HepG2 (cell line): ENCODE measurements around the gene ATL2. TPM values are rescaled to one million over a fixed set of nuclear protein-coding genes. Genes with fewer than 3 reads are reported as not detected.

ENCODE experiments used
- ATAC-seq: fragments of 200-7000 bp; cut with Tn5 transposase; 3 replicates; pipeline ENCODE4 v1.9.1; 2020; ENCODE audit warnings: mild to moderate bottlenecking, moderate library complexity
- BruUV-seq: library from RNA; stranded (reverse); fragments of 400-500 nt; replicated peaks from 2 replicates; lab custom pipeline; 2021; lab: Mats Ljungman, UMichigan
- CTCF ChIA-PET: fragments of 300-600 bp; formaldehyde crosslinking; extraction: SDS; loops from one replicate; lab custom pipeline; 2021; ENCODE audit warnings: low total read pairs, inconsistent platforms, low intra/inter-chr PET ratio; lab: Yijun Ruan, JAX
- POLR2A ChIA-PET: fragments of 350-600 bp; sonication (Branson Sonifier 250); formaldehyde crosslinking; loops from one replicate; lab custom pipeline; 2020; ENCODE audit warnings: antibody characterized with exemption, inconsistent platforms; lab: Yijun Ruan, JAX
- DNase-seq: peaks from one replicate; pipeline ENCODE4 v3.0.0-alpha.2; 2015; ENCODE audit warnings: low spot score
- FAIRE-seq: peaks from 3 replicates; lab custom pipeline; 2011; peaks lifted over from hg19 to GRCh38; lab: Jason Lieb, UNC
- H2AFZ ChIP-seq: one replicate; pipeline ENCODE4 v1.6.1; 2011; ENCODE audit warnings: low read length, inconsistent platforms
- H3K27ac ChIP-seq: fragments of 300-600 bp; 3 replicates; pipeline ENCODE4 v1.8.0; 2011; ENCODE audit warnings: mixed run types, mild to moderate bottlenecking, mixed read lengths, low read length, inconsistent platforms; ENCODE audit not compliant: insufficient read depth; ENCODE audit errors: extremely low read length
- H3K27me3 ChIP-seq, 2 experiments: fragments of 200-600 bp in 1 of 2; 2 replicates in 1 of 2; 3 replicates in 1 of 2; pipeline versions ENCODE4 v1.6.0 to v1.8.0; 2011; ENCODE audit warnings: low read length in 2 of 2, mild to moderate bottlenecking in 2 of 2, moderate library complexity in 2 of 2, inconsistent platforms in 1 of 2; ENCODE audit not compliant: insufficient read depth in 2 of 2, control insufficient read depth in 1 of 2
- H3K36me3 ChIP-seq, 2 experiments: fragments of 200-600 bp in 1 of 2; replicated peaks in 1 of 2; 2 replicates in 1 of 2; 3 replicates in 1 of 2; pipeline versions ENCODE4 v1.5.1 to v1.8.0; 2011; ENCODE audit warnings: low read length in 2 of 2, inconsistent platforms in 1 of 2; ENCODE audit not compliant: insufficient read depth in 2 of 2, control insufficient read depth in 1 of 2
- H3K4me1 ChIP-seq: 2 replicates; pipeline ENCODE4 v1.5.1; 2012; ENCODE audit warnings: low read length, inconsistent platforms; ENCODE audit not compliant: insufficient read depth
- H3K4me2 ChIP-seq: 2 replicates; pipeline ENCODE4 v1.6.0; 2011; ENCODE audit warnings: low read depth, low read length, inconsistent platforms
- H3K4me3 ChIP-seq, 3 experiments: fragments of 200-600 bp in 1 of 3; sonication (generic), shearing (Covaris generic) in 1 of 3; replicated peaks in 1 of 3; 2 replicates each; pipeline ENCODE4 v1.5.1; 2011 to 2016; ENCODE audit warnings: low read length in 3 of 3, inconsistent platforms in 2 of 3, low read depth in 2 of 3, mild to moderate bottlenecking in 2 of 3, control low read depth in 1 of 3, mixed read lengths in 1 of 3; ENCODE audit not compliant: insufficient read depth in 1 of 3
- H3K79me2 ChIP-seq: one replicate; pipeline ENCODE4 v1.6.1; 2011; ENCODE audit warnings: low read length, inconsistent platforms; ENCODE audit not compliant: insufficient read depth
- H3K9ac ChIP-seq: 2 replicates; pipeline ENCODE4 v1.6.0; 2011; ENCODE audit warnings: mild to moderate bottlenecking, low read depth, low read length, inconsistent platforms; ENCODE audit not compliant: insufficient read depth
- H3K9me3 ChIP-seq: 2 replicates; pipeline ENCODE4 v1.5.1; 2012; ENCODE audit warnings: mild to moderate bottlenecking, low read length
- H4K20me1 ChIP-seq: 2 replicates; pipeline ENCODE4 v1.6.0; 2011; ENCODE audit warnings: inconsistent platforms, mild to moderate bottlenecking, low read length, moderate library complexity; ENCODE audit not compliant: insufficient read depth
- HOMEZ ChIP-seq: IDR thresholded peaks from 2 replicates; pipeline ENCODE4 v1.6.1; 2016; ENCODE audit warnings: low read depth
- JUND ChIP-seq: sonication (generic); formaldehyde crosslinking; IDR thresholded peaks from 2 replicates; pipeline ENCODE4 v1.8.0; 2022; ENCODE audit warnings: mild to moderate bottlenecking, missing genetic modification reagents
- POGZ ChIP-seq: sonication (generic); formaldehyde crosslinking; IDR thresholded peaks from 2 replicates; pipeline ENCODE4 v1.4.0; 2020; ENCODE audit warnings: mild to moderate bottlenecking, missing genetic modification reagents
- REXO4 ChIP-seq: sonication (generic); formaldehyde crosslinking; IDR thresholded peaks from 2 replicates; pipeline ENCODE4 v1.8.0; 2022; ENCODE audit warnings: missing genetic modification reagents, mild to moderate bottlenecking, borderline replicate concordance
- SP2 ChIP-seq: sonication (generic); formaldehyde crosslinking; IDR thresholded peaks from 2 replicates; pipeline ENCODE4 v1.5.1; 2020; ENCODE audit warnings: mild to moderate bottlenecking, missing genetic modification reagents
- TBX2 ChIP-seq: sonication (generic); formaldehyde crosslinking; IDR thresholded peaks from 2 replicates; pipeline ENCODE4 v1.5.0; 2020; ENCODE audit warnings: missing genetic modification reagents, mild to moderate bottlenecking, borderline replicate concordance
- ZMAT5 ChIP-seq: sonication (generic); formaldehyde crosslinking; IDR thresholded peaks from 2 replicates; pipeline ENCODE4 v1.5.0; 2020; ENCODE audit warnings: mild to moderate bottlenecking, low read depth, missing genetic modification reagents, borderline replicate concordance
- ZNF484 ChIP-seq: sonication (generic); formaldehyde crosslinking; IDR thresholded peaks from 2 replicates; pipeline ENCODE4 v1.5.1; 2020; ENCODE audit warnings: mild to moderate bottlenecking, low read depth, missing genetic modification reagents, borderline replicate concordance
- WGBS: methylation state at CpG from one replicate; pipeline ENCODE4 v1.1.6; 2017; ENCODE audit warnings: low lambda C conversion rate; 5-methylcytosine and 5-hydroxymethylcytosine counted together
- in situ Hi-C: cut with HindIII; loops from 2 replicates; pipeline ENCODE4 v1.10.0; 2017; ENCODE audit warnings: low pct_unique_long_range_greater_than_20kb; ENCODE audit not compliant: extremely low pct_ligation_motif_present
- intact Hi-C: fragments of 100-400 bp; cut with micrococcal nuclease; formaldehyde crosslinking; loops from one replicate; pipeline ENCODE4 v1.10.0; 2022; ENCODE audit not compliant: unreplicated experiment
- polyA plus RNA-seq, 8 experiments: library from polyadenylated mRNA; depleted of rRNA in 3 of 8; stranded (reverse) in 7 of 8; unstranded in 1 of 8; fragments of >200 nt; fragmentation: Illumina TruSeq in 4 of 8; extraction: Trizol in 4 of 8; gene quantifications; 2 replicates each; pipeline versions ENCODE4 v1.2.1 to v1.2.3, GENCODE V29; 2011 to 2016; ENCODE audit warnings: low read depth in 4 of 8, missing spikeins in 1 of 8, mixed read lengths in 1 of 8; ENCODE audit not compliant: insufficient read depth in 1 of 8
- total RNA-seq, 5 experiments: library from RNA; depleted of rRNA; stranded (reverse); fragments of >200 nt; fragmentation: Illumina TruSeq; extraction: Trizol; gene quantifications; 2 replicates each; pipeline ENCODE4 v1.2.3, GENCODE V29; 2016; ENCODE audit warnings: low read depth in 1 of 5

The ATL2 gene
- total and polyA plus RNA-seq, 2 of the 13 experiments (the other 11 are each of a cell fraction or from before 2014, with no cell fraction given): 56.5 to 119 TPM

GRCh38 chr2:38301969-38302702 lies 74.9 kb downstream of the ATL2 start:
- TF ChIP-seq JUND (no peak), SP2 (CRISPR knock-in tag) (no peak), ZNF484 (CRISPR knock-in tag) (no peak), HOMEZ (CRISPR knock-in tag) (no peak), POGZ (no peak), ZMAT5 (CRISPR knock-in tag) (no peak), REXO4 (no peak), TBX2 (CRISPR knock-in tag) (0 out of 2 replicates have a peak, but pooled peaks have one; percentile 24)
- no peak for DNase-seq
- in situ Hi-C loops: loop anchor here (25.0 kb wide), 1 partner anchor 435 kb away; no protein-coding TSS in a partner anchor
- no peak overlapping the region for H3K27ac ChIP-seq
- intact Hi-C loops: no loop called here
- no peak for FAIRE-seq
- peak; percentile 46 for ATAC-seq
- peaks cover 6% of the 10 kb centered on the region for H3K79me2 ChIP-seq
- 91% methylated on average over 3 of the region's 3 CpGs for WGBS
- H3K4me2 ChIP-seq: no peak overlapping the region
- ChIA-PET POLR2A (no interaction called here), CTCF (no interaction called here)
- H3K9ac ChIP-seq: no peak overlapping the region
- H3K9me3 ChIP-seq: no peaks in the 10 kb centered on the region
- no peak overlapping the region for H3K4me3 ChIP-seq
- peaks cover 27 to 84% of the 10 kb centered on the region in 2 experiments for H3K36me3 ChIP-seq
- no TSS peak for BruUV-seq
- no peak overlapping the region for H2AFZ ChIP-seq
- H3K4me1 ChIP-seq: no peaks in the 10 kb centered on the region
- no peaks in the 10 kb centered on the region for H3K27me3 ChIP-seq
- no peaks in the 10 kb centered on the region; the same call in 1 of the 2 replicates for H4K20me1 ChIP-seq
